HG02870 (cell line): Measurements from ENCODE around the gene IL10RA.

Experiments
- ATAC-seq: cut with Tn5 transposase; IDR thresholded peaks from one replicate; pipeline ENCODE4 v1.9.1; 2021; ENCODE audit warnings: mild to moderate bottlenecking, moderate library complexity; ENCODE audit not compliant: unreplicated experiment

The IL10RA gene

DNA sequence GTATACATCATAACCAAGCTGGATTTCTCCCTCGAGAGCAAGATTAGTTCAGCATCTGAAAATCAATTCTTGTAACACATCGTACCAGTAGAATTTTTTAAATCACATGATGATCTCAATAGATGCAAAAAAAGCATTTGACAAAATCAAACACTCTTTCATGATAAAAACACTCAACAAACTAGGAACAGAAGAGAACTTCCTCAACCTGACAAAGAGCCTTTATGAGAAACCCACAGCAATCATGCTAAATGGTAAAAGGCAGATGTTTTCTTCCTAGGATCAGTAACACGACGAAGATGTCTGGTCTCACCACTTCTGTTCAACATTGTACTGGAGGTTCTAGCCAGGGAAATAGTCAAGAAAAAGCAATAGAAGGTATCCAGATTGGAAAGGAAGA is 56.6 kb downstream of the IL10RA start:
- ATAC-seq: no peak

DNA sequence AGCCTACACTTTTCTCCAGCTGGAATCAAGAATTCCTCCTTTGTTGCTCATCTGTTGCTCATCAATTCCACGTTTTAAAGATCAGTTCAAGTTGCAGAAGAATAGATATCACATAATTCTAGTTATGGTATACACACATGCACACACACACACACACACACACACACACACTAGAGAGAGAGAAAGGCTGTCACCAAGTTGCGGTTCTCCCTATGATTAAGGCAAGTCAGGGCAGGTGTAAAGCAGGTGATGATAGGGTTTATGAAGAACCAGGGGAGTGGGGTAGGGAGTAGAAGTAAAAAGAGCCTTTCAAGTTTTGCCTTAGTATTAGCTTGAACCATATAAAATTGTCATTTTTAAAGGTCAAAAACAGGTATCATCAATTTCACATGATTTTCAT is 59.0 kb downstream of the IL10RA start:
- no peak for ATAC-seq

DNA sequence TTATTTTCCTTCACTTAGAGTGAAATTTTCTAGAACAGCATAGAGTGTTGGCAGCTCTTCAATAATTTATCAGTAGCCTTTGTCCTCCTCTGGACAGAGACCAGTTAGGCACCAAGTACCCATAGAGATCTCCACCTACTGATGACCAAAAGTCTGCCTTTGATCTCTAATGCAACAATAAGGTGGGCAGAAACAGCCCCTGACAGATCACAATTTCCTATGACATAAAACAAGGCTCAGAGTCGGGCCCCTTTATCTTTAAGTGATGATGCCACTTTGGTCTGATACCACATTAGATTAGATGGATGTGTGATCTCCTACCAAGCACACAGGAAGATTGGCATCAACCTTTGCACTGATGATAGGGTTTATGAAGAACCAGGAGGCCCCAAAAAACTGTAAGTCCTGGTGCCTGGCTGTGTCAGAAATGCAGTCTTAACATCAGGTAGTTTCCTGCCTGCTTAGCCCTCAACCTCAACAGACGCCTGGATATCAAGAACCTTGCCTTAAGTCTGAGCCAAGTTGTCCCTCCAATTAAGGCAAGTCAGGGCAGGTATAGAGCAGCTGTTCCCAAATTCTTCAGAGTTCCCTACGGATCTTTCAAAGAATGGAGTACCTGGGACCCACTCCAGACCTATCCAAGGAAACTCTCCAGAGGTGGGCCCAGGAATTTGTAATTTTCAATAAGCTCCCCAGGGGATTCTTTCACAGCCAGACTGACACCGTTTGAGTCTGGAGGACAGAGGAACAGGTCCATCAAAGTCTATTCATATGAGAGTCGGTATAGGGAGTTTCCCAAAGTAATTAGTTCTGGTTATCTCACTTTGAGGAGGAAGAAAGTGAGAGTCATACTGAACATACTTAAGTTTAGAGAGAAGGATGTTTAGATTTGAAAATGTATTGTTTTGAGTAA is 60.1 kb downstream of the IL10RA start:
- ATAC-seq: no peak

DNA sequence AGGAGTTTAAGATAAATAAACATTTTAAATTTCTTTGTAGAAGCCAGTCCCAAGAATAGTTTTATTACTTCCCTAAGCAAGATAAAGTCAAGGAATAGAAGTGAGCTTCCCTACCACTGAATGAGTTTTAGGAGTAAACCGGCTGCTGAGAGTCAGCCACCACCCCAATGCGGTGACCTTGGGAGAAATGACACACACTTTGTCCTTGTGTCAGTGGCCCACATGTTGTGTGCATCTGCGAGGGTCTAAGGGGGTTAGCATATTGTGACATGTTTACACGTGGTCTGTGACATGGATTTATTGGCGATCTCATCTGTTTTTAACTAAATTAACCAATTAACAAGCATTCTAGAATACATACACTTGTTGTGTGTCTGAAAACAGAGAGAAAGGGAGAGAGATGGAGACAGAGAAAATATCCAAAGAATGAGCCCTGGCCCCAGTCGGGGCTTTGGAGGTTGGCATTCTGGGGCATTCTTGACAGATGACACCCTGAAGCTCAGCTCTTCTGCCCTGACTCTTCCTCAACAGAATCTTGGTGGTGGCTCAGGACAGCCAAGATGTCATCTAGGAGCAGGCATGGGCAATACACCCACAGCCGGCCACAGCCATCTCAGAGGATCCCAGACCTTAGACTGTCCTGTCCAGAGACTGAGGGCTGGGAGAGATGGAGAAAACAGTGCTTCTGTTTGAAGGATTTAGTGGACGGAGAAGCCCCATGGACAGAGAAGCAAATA is 60.9 kb downstream of the IL10RA start:
- no peak for ATAC-seq

DNA sequence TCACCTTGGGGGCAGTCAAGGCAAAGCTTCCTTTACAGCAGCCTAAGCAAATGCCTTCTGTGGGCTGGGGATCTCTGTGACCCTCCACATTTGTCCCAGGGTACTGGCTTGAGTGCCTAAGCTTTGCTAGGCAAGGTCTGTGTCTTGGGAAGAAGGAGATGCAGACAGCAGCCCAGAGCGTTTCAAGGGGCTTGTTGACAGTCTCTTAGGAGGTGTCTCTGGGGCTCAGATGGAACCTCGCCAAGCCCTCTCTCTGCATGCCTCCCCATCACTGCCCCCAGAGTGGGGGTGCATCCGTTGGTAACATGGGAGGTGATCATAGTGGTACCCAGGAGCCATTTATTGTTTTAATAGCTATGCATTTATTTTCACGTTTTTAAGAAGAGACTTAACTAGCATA is 61.6 kb downstream of the IL10RA start:
- no peak for ATAC-seq

DNA sequence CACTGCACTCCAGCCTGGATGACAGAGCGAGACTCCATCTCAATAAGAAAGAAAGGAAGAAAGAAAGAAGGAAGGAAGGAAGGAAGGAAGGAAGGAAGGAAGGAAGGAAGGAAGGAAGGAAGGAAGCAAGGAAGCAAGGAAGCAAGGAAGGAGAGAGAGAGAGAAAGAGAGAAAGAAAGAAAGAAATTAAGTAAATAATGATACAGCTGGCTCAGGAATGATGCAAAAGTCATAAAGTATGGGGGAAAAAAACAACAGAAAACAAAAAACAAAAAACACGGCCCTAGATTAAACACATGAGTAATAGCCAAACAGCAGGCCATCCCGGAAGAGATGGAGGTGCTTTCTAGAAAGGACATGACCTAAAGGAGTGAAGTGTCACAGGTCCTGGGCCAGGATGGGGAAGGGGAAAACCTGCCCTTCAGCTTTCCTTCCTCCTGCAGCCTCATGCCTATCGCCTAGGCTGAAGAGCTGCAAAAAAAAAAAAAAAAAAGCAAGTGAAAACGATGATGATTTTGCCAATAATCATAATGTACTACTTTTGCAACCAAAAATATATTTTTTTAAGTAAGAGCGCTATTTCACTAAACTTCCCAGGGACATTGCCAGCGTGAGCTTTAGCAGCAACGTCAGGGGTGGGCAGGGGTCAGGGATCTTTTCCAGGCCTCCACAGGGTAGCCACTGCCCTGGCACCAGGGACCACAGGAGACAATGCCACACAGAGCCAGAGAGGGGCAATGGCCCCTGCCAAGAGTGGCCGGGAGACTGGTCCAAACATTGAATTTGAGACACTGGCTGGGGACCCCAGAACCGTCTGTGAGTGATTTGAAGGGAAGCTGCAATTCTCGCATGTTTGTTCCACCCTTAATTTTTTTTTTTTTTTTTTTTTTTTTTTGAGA is 62.5 kb downstream of the IL10RA start:
- no peak for ATAC-seq

DNA sequence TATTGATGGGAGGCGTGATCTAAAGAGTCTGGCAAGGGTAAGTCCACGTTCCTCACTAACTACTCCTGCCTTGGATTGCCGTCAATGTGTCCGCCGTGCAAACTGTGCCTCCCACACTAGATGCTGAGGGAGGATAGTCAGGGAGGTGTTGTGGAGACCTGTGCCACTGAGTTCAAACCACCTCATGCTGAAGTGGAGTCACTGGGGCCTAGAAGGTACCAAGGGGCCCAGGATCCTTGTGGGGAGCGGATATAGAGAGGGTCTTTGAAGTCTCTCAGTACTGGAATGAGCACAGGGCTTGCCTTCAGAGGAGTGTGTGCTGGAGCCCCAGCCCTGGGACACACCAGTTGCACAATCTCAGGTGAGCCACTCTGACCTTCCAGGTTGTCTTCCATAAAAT is 63.6 kb downstream of the IL10RA start:
- ATAC-seq: no peak

DNA sequence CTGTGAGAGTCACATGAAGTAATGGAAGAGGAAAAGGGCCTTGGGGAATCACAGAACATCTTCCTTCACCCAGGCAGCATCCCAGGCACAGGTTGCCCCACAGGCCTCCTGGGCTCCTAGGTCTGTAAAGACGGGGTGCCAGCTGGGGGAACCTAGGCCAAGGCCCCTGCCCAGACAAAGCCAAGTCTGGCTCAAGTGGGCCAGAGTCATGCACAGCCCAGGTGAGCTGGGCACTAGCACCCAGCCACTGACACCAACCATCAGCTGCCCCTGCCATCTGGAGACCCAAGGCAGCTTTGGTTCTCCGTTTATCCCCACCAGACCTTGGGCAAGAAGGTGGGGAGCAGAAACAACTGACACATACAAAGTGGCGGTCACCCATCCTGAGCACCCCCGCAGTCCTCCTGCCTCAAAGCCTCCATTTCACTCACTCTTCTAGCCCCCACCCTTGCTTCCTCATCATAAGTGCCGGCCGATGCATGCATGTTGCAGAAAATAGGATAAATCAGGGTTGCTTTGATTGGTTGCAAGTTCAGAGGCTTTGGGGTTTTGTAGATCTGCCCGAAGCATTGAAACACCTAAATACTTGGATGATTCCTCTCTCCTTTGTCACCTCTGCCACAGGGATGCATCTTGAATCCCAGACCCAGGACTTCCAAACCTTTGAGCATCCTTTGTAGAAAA is 64.2 kb downstream of the IL10RA start:
- ATAC-seq: no peak
